OCI-LY7 (cell line): Measurements from ENCODE around the gene LAMC1. TPM values are rescaled to one million over a fixed set of nuclear protein-coding genes. Genes with fewer than 3 reads are reported as not detected.

Experiments used
- BruUV-seq: library from RNA; stranded (reverse); fragments of 400-500 nt; replicated peaks from 2 replicates; lab custom pipeline; 2021; lab: Mats Ljungman, UMichigan
- CTCF ChIA-PET: fragments of 300-600 bp; sonication (Branson Sonifier 250); formaldehyde crosslinking; loops from one replicate; lab custom pipeline; 2022; ENCODE audit warnings: antibody characterized with exemption; ENCODE audit not compliant: unreplicated experiment; lab: Charles Lee
- POLR2A ChIA-PET: fragments of 300-600 bp; sonication (Branson Sonifier 250); formaldehyde crosslinking; loops from one replicate; lab custom pipeline; 2022; ENCODE audit warnings: antibody characterized with exemption; lab: Charles Lee
- DNase-seq: peaks from one replicate; pipeline ENCODE4 v3.0.0-alpha.2; 2015; ENCODE audit warnings: low spot score
- H2AFZ ChIP-seq: fragments of 200-600 bp; sonication (generic), shearing (Covaris generic); 2 replicates; pipeline ENCODE4 v1.6.1; 2014; ENCODE audit warnings: mild to moderate bottlenecking, antibody characterized with exemption, low read length, moderate library complexity
- H3K27ac ChIP-seq: fragments of 200-600 bp; sonication (generic); 2 replicates; pipeline ENCODE4 v1.5.1; 2014; ENCODE audit warnings: mixed run types, low read depth, mild to moderate bottlenecking, moderate library complexity, low read length, inconsistent platforms; ENCODE audit not compliant: poor library complexity, severe bottlenecking
- H3K36me3 ChIP-seq: fragments of 200-600 bp; sonication (generic); 2 replicates; pipeline ENCODE4 v1.6.1; 2014; ENCODE audit warnings: mild to moderate bottlenecking, antibody characterized with exemption, low read length, moderate library complexity, mixed read lengths; ENCODE audit not compliant: insufficient read depth
- H3K4me1 ChIP-seq: fragments of 200-600 bp; sonication (generic); 2 replicates; pipeline ENCODE4 v1.5.1; 2014; ENCODE audit warnings: mild to moderate bottlenecking, low read length; ENCODE audit not compliant: insufficient read depth, poor library complexity, severe bottlenecking
- H3K4me2 ChIP-seq: fragments of 200-600 bp; sonication (generic); 2 replicates; pipeline ENCODE4 v1.6.1; 2014; ENCODE audit warnings: mild to moderate bottlenecking, low read length
- H3K4me3 ChIP-seq: fragments of 200-600 bp; sonication (generic); 2 replicates; pipeline ENCODE4 v1.5.1; 2014; ENCODE audit warnings: mild to moderate bottlenecking, low read depth, low read length; ENCODE audit not compliant: poor library complexity, severe bottlenecking
- H3K79me2 ChIP-seq: fragments of 200-600 bp; sonication (generic); 2 replicates; pipeline ENCODE4 v1.6.1; 2016; ENCODE audit warnings: low read depth, mild to moderate bottlenecking, low read length, moderate library complexity, mixed read lengths; ENCODE audit not compliant: insufficient read depth
- H3K9me2 ChIP-seq: fragments of 200-600 bp; sonication (generic); 2 replicates; pipeline ENCODE4 v1.6.1; 2016; ENCODE audit warnings: mild to moderate bottlenecking, low read length, mixed read lengths; ENCODE audit not compliant: insufficient read depth
- H3K9me3 ChIP-seq: fragments of 200-600 bp; sonication (generic); 2 replicates; pipeline ENCODE4 v1.6.1; 2014; ENCODE audit warnings: mild to moderate bottlenecking, mixed run types, low read length, mixed read lengths
- H4K20me1 ChIP-seq: fragments of 200-600 bp; sonication (generic); 2 replicates; pipeline ENCODE4 v1.6.1; 2014; ENCODE audit warnings: mild to moderate bottlenecking, antibody characterized with exemption, low read length, moderate library complexity, mixed read lengths; ENCODE audit not compliant: insufficient read depth
- EZH2phosphoT487 ChIP-seq: fragments of 200-600 bp; sonication (generic); IDR thresholded peaks from 2 replicates; pipeline ENCODE4 v1.6.1; 2018; ENCODE audit warnings: low read depth, borderline replicate concordance, mild to moderate bottlenecking, mixed run types, antibody characterized with exemption, low read length, moderate library complexity, mixed read lengths
- intact Hi-C: fragments of 100-400 bp; cut with micrococcal nuclease; formaldehyde crosslinking; loops from one replicate; pipeline ENCODE4 v1.10.0; 2022; ENCODE audit not compliant: unreplicated experiment
- total RNA-seq, 2 experiments: library from RNA; depleted of rRNA in 1 of 2; stranded (reverse); fragments of >200 nt in 1 of 2; shearing (Covaris generic) in 1 of 2; gene quantifications; 2 replicates each; pipeline ENCODE4 v1.2.3, GENCODE V29; 2014 to 2022
- TF ChIP-seq, protein P1 (sequence below): fragments of 200-600 bp; sonication (generic); conservative IDR thresholded peaks from 2 replicates; pipeline ENCODE4 v1.5.1; 2014; ENCODE audit warnings: mild to moderate bottlenecking, antibody characterized with exemption, low read length, moderate library complexity, mixed read lengths

The LAMC1 gene
- total RNA-seq, 2 experiments from 2014 or later = 24.2 to 42.1 TPM

DNA sequence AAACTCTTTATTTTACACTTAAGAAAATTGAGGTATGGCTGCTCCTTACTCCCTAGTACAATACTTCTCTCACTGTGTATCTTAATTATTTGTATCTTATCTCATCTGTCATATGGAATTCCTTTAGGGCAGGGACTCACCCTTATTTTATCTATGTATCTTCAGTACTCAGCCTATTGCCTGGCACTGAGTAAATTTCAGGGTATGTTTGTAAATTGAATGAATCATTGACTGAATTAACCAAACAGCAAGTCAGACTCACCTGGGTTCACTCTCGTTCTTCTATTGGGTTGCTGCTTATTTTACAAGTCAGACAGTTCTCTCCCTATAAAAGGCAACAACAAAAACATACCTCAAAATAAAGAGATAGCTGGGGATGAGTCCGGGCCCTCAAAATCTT, 63.8 kb downstream of the LAMC1 start:
- CTCF ChIA-PET = no interaction called here
- Histone ChIP-seq H4K20me1 (peaks cover 5% of the 10 kb centered on the region; the same call in 1 of the 2 replicates), H3K27ac (no peak overlapping the region), H3K4me1 (peaks cover 12% of the 10 kb centered on the region), H2AFZ (no peak overlapping the region), H3K4me3 (no peak overlapping the region), H3K79me2 (0 out of 2 replicates have a peak, but pooled peaks cover 4% of the 10 kb centered on the region), H3K9me3 (no peaks in the 10 kb centered on the region), H3K4me2 (no peak overlapping the region), H3K9me2 (no peaks in the 10 kb centered on the region), H3K36me3 (no peaks in the 10 kb centered on the region)
- intact Hi-C loops = no loop called here
- POLR2A ChIA-PET = interaction anchor here (0.6 to 1.4 kb wide), 2 partner anchors 13 to 59 kb away, joined by 3 to 5 read pairs; no protein-coding TSS in a partner anchor
- TF ChIP-seq, protein P1, sequence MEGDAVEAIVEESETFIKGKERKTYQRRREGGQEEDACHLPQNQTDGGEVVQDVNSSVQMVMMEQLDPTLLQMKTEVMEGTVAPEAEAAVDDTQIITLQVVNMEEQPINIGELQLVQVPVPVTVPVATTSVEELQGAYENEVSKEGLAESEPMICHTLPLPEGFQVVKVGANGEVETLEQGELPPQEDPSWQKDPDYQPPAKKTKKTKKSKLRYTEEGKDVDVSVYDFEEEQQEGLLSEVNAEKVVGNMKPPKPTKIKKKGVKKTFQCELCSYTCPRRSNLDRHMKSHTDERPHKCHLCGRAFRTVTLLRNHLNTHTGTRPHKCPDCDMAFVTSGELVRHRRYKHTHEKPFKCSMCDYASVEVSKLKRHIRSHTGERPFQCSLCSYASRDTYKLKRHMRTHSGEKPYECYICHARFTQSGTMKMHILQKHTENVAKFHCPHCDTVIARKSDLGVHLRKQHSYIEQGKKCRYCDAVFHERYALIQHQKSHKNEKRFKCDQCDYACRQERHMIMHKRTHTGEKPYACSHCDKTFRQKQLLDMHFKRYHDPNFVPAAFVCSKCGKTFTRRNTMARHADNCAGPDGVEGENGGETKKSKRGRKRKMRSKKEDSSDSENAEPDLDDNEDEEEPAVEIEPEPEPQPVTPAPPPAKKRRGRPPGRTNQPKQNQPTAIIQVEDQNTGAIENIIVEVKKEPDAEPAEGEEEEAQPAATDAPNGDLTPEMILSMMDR = no peak
- TF ChIP-seq EZH2phosphoT487 = no peak
- no TSS peak for BruUV-seq
- DNase-seq = no peak

DNA sequence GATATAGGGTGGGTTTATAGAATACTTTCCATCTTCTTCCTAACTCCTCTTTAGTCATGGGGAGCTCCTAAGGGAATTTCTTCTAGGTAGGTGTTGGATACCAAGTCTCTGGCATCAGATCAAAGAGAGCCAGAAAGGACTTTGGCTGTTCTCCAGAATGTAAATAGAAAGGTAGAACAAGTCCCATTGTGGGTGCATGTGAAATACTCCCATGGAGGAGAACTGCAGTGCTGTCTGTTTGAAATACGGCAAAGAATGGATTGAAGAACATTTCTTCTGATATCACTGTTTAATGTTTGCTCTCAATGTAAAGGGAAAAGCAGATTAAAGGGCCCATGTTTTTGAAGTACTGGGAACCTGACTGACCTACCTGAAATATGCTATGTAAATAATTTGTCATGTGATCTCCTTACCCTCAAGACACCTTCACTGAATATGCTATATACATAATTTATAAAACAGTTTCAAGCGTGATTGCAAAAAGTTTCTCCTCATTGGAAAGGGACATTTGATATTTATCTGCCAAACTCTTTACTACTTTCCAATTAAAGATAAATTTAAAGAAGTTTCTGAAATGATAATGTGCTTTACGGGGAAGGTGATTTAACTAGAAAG, 65.9 kb downstream of the LAMC1 start:
- BruUV-seq = no TSS peak
- POLR2A ChIA-PET = interaction anchor here (1.2 to 1.9 kb wide), 3 partner anchors 9 to 17 kb away, joined by 3 to 7 read pairs (median 3); no protein-coding TSS in a partner anchor

More for the DNA sequence above, 65.9 kb downstream of the LAMC1 start:
- intact Hi-C loops = no loop called here
- peaks cover 5% of the 10 kb centered on the region; the same call in 1 of the 2 replicates for H4K20me1 ChIP-seq
- no peak overlapping the region for H3K4me3 ChIP-seq
- no peak overlapping the region for H3K4me2 ChIP-seq
- H2AFZ ChIP-seq = no peak overlapping the region
- no peak for DNase-seq
- no peak for TF ChIP-seq EZH2phosphoT487
- TF ChIP-seq, protein P1 = no peak
- H3K9me2 ChIP-seq = no peaks in the 10 kb centered on the region
- no peaks in the 10 kb centered on the region for H3K9me3 ChIP-seq
- no peaks in the 10 kb centered on the region for H3K36me3 ChIP-seq
- CTCF ChIA-PET = no interaction called here
- H3K27ac ChIP-seq = no peak overlapping the region
- peaks cover 12% of the 10 kb centered on the region for H3K4me1 ChIP-seq
- no peaks in the 10 kb centered on the region for H3K79me2 ChIP-seq
